ENCODE results near the gene MRNIP.

DNA sequence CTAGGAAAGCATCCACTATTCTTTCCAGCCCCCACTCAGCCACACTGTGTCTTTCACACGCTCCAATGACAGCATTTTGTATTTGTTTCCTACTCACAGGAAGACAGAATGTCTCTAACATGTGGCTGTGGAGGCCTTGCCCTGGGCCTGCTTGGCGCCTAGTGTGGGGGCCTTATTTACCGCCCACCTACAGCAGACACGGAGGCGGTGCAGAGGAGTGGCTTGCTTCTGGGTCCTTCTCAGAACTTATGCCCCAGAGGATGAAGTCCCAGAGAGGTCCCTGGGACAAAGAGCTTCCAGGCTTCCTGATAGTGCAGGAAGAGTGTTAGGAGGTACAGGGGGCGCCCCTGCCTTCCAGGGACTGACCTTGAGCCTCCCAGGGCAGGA lies 8.5 kb upstream of the MRNIP start:
- TF ChIP-seq, protein P1, sequence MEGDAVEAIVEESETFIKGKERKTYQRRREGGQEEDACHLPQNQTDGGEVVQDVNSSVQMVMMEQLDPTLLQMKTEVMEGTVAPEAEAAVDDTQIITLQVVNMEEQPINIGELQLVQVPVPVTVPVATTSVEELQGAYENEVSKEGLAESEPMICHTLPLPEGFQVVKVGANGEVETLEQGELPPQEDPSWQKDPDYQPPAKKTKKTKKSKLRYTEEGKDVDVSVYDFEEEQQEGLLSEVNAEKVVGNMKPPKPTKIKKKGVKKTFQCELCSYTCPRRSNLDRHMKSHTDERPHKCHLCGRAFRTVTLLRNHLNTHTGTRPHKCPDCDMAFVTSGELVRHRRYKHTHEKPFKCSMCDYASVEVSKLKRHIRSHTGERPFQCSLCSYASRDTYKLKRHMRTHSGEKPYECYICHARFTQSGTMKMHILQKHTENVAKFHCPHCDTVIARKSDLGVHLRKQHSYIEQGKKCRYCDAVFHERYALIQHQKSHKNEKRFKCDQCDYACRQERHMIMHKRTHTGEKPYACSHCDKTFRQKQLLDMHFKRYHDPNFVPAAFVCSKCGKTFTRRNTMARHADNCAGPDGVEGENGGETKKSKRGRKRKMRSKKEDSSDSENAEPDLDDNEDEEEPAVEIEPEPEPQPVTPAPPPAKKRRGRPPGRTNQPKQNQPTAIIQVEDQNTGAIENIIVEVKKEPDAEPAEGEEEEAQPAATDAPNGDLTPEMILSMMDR (IDR thresholded peaks at IDR 0.05 in 2 of 3, conservative IDR thresholded peaks at IDR 0.05 in 1 of 3; ENCODE audit: borderline replicate concordance in 1 of 3, insufficient read depth in 1 of 3, low read depth in 2 of 3, low read length in 2 of 3) = no peak
- TF ChIP-seq POLR2A (IDR thresholded peaks at IDR 0.05; ENCODE audit: borderline replicate concordance, extremely low read depth, insufficient read depth, insufficient read length) (no peak), FOSL1 (IDR thresholded peaks at IDR 0.05; ENCODE audit: low read depth) (no peak)
